HEK293T (cell line): ENCODE data around the gene FGR.

Experiments
- BHLHE40 ChIP-seq: fragments of 450-650 bp; IDR thresholded peaks from 2 replicates; pipeline ENCODE4 v1.6.1; 2016; ENCODE audit warnings: mild to moderate bottlenecking, moderate library complexity, borderline replicate concordance
- FOXM1 ChIP-seq: fragments of 450-650 bp; IDR thresholded peaks from 2 replicates; pipeline ENCODE4 v1.6.1; 2017; ENCODE audit warnings: mild to moderate bottlenecking, borderline replicate concordance
- HDGF ChIP-seq: fragments of 450-650 bp; IDR thresholded peaks from 2 replicates; pipeline ENCODE4 v1.6.1; 2017; ENCODE audit warnings: antibody characterized with exemption, borderline replicate concordance
- LEF1 ChIP-seq: fragments of 450-650 bp; IDR thresholded peaks from 2 replicates; pipeline ENCODE4 v1.6.1; 2017; ENCODE audit warnings: mild to moderate bottlenecking, borderline replicate concordance
- PKNOX1 ChIP-seq: fragments of 450-650 bp; IDR thresholded peaks from 2 replicates; pipeline ENCODE4 v1.6.1; 2016
- SP1 ChIP-seq: fragments of 450-650 bp; IDR thresholded peaks from 2 replicates; pipeline ENCODE4 v1.6.1; 2017
- ZNF384 ChIP-seq: fragments of 450-650 bp; IDR thresholded peaks from 2 replicates; pipeline ENCODE4 v1.6.1; 2016

GRCh38 chr1:27603309-27603680 lies 31.7 kb downstream of the FGR start:
- no peak for TF ChIP-seq HDGF
- TF ChIP-seq PKNOX1: no peak
- no peak for TF ChIP-seq LEF1
- TF ChIP-seq SP1: no peak
- no peak for TF ChIP-seq BHLHE40
- no peak for TF ChIP-seq FOXM1
- no peak for TF ChIP-seq ZNF384
